H1 (cell line): Measurements from ENCODE around the gene COL27A1. TPM values are rescaled to one million over a fixed set of nuclear protein-coding genes. Genes with fewer than 3 reads are reported as not detected.

Source experiments
- CTCF ChIA-PET: fragments of 300-600 bp; sonication (Branson Sonifier 250); formaldehyde crosslinking; loops from one replicate; lab custom pipeline; 2021; ENCODE audit not compliant: partially characterized antibody; lab: Charles Lee
- POLR2A ChIA-PET: fragments of 300-600 bp; sonication (Branson Sonifier 250); formaldehyde crosslinking; loops from one replicate; lab custom pipeline; 2021; ENCODE audit warnings: inconsistent platforms; ENCODE audit not compliant: partially characterized antibody; lab: Charles Lee
- DNase-seq, 2 experiments: peaks; one replicate each; pipeline versions ENCODE4 v3.0.0 to v3.0.0-alpha.2; 2010 to 2022; ENCODE audit warnings: low spot score in 2 of 2, low read depth in 1 of 2, mixed read lengths in 1 of 2
- FAIRE-seq: peaks from 2 replicates; lab custom pipeline; 2011; peaks lifted over from hg19 to GRCh38; lab: Jason Lieb, UNC
- H2AFZ ChIP-seq: 2 replicates; pipeline ENCODE4 v1.8.1; 2012; ENCODE audit warnings: low read length, inconsistent platforms
- H2AK5ac ChIP-seq: 2 replicates; pipeline ENCODE4 v1.6.1; 2013; ENCODE audit warnings: low read depth, low read length
- H2BK120ac ChIP-seq: replicated peaks from 2 replicates; pipeline ENCODE3; 2013; ENCODE audit warnings: low read depth, low read length, inconsistent platforms
- H2BK12ac ChIP-seq: 2 replicates; pipeline ENCODE4 v1.6.1; 2013; ENCODE audit warnings: low read depth, low read length
- H2BK15ac ChIP-seq: 2 replicates; pipeline ENCODE4 v1.6.1; 2013; ENCODE audit warnings: low read length
- H2BK20ac ChIP-seq: 2 replicates; pipeline ENCODE4 v1.6.1; 2013; ENCODE audit warnings: low read length
- H2BK5ac ChIP-seq: 2 replicates; pipeline ENCODE4 v1.6.1; 2013; ENCODE audit warnings: low read depth, low read length
- H3K14ac ChIP-seq: 2 replicates; pipeline ENCODE4 v1.6.1; 2013; ENCODE audit warnings: inconsistent platforms; ENCODE audit not compliant: insufficient read length
- H3K18ac ChIP-seq: 2 replicates; pipeline ENCODE4 v1.6.1; 2013; ENCODE audit warnings: low read length; ENCODE audit errors: extremely low read depth
- H3K23ac ChIP-seq: 2 replicates; pipeline ENCODE4 v1.6.1; 2013; ENCODE audit warnings: inconsistent platforms; ENCODE audit not compliant: insufficient read length
- H3K23me2 ChIP-seq: 2 replicates; pipeline ENCODE4 v1.6.1; 2013; ENCODE audit warnings: low read depth, low read length
- H3K27ac ChIP-seq: 2 replicates; pipeline ENCODE4 v1.6.1; 2011; ENCODE audit warnings: low read depth, low read length, inconsistent platforms
- H3K27me3 ChIP-seq, 4 experiments: replicated peaks in 1 of 4; 1 replicate in 1 of 4; 2 replicates in 3 of 4; pipeline versions ENCODE4 v1.6.1 to v1.8.1; 2011 to 2013; ENCODE audit warnings: low read length in 3 of 4, mild to moderate bottlenecking in 3 of 4, inconsistent platforms in 2 of 4, mixed read lengths in 2 of 4, moderate library complexity in 1 of 4; ENCODE audit not compliant: control insufficient read depth in 3 of 4, insufficient read depth in 3 of 4; ENCODE audit errors: extremely low read depth in 1 of 4
- H3K36me3 ChIP-seq, 4 experiments: 2 replicates each; pipeline versions ENCODE4 v1.6.1 to v1.8.1; 2011 to 2013; ENCODE audit warnings: mild to moderate bottlenecking in 4 of 4, low read length in 3 of 4, moderate library complexity in 2 of 4, control low read depth in 1 of 4, inconsistent platforms in 1 of 4; ENCODE audit not compliant: insufficient read depth in 4 of 4, control insufficient read depth in 2 of 4
- H3K4ac ChIP-seq: replicated peaks from 2 replicates; pipeline ENCODE3; 2013; ENCODE audit warnings: low read length, low read depth, mixed read lengths, inconsistent platforms; ENCODE audit not compliant: insufficient read length
- H3K4me1 ChIP-seq, 4 experiments: replicated peaks in 1 of 4; 1 replicate in 1 of 4; 2 replicates in 3 of 4; pipeline versions ENCODE4 v1.6.1 to v1.8.1; 2011 to 2013; ENCODE audit warnings: low read length in 3 of 4, inconsistent platforms in 2 of 4, mixed read lengths in 1 of 4; ENCODE audit not compliant: insufficient read depth in 4 of 4, control insufficient read depth in 3 of 4
- H3K4me2 ChIP-seq, 2 experiments: 2 replicates each; pipeline versions ENCODE4 v1.6.1 to v1.8.1; 2011 to 2013; ENCODE audit warnings: low read depth in 2 of 2, low read length in 2 of 2, control low read depth in 1 of 2, inconsistent platforms in 1 of 2, mild to moderate bottlenecking in 1 of 2; ENCODE audit not compliant: insufficient read depth in 1 of 2
- H3K4me3 ChIP-seq, 4 experiments: fragments of 200-600, 300-600 bp in 1 of 4; sonication (generic), shearing (Covaris generic), sonication (Bioruptor Twin) in 1 of 4; 2 replicates each; pipeline versions ENCODE4 v1.5.1 to v1.8.1; 2011 to 2016; ENCODE audit warnings: low read length in 4 of 4, low read depth in 3 of 4, control low read depth in 2 of 4, inconsistent platforms in 2 of 4, mild to moderate bottlenecking in 2 of 4, mixed read lengths in 1 of 4, moderate library complexity in 1 of 4; ENCODE audit not compliant: insufficient read depth in 2 of 4; ENCODE audit errors: extremely low read depth in 1 of 4
- H3K56ac ChIP-seq: replicated peaks from 2 replicates; pipeline ENCODE3; 2013; ENCODE audit warnings: low read depth, mild to moderate bottlenecking, mixed read lengths, low read length, inconsistent platforms; ENCODE audit not compliant: insufficient read length
- H3K79me1 ChIP-seq: 2 replicates; pipeline ENCODE4 v1.6.1; 2013; ENCODE audit warnings: low read depth, low read length, control low read depth
- H3K79me2 ChIP-seq, 2 experiments: 2 replicates each; pipeline versions ENCODE4 v1.6.1 to v1.8.1; 2012 to 2013; ENCODE audit warnings: low read length in 2 of 2, mild to moderate bottlenecking in 2 of 2, inconsistent platforms in 1 of 2; ENCODE audit not compliant: insufficient read depth in 2 of 2, control insufficient read depth in 1 of 2
- H3K9ac ChIP-seq, 4 experiments: replicated peaks in 1 of 4; 1 replicate in 1 of 4; 2 replicates in 3 of 4; pipeline versions ENCODE4 v1.6.1 to v1.8.1; 2011 to 2013; ENCODE audit warnings: low read depth in 3 of 4, low read length in 3 of 4, control low read depth in 2 of 4, mild to moderate bottlenecking in 2 of 4, moderate library complexity in 2 of 4, inconsistent platforms in 1 of 4; ENCODE audit errors: extremely low read depth in 1 of 4
- H3K9me3 ChIP-seq, 2 experiments: 2 replicates each; pipeline versions ENCODE4 v1.6.1 to v1.8.1; 2012 to 2013; ENCODE audit warnings: mild to moderate bottlenecking in 2 of 2, moderate library complexity in 2 of 2, control low read depth in 1 of 2, inconsistent platforms in 1 of 2, low read depth in 1 of 2, low read length in 1 of 2, mixed read lengths in 1 of 2; ENCODE audit not compliant: insufficient read depth in 2 of 2
- H4K20me1 ChIP-seq, 2 experiments: replicated peaks in 1 of 2; 2 replicates each; pipeline versions ENCODE3 to v1.8.1; 2011 to 2013; ENCODE audit warnings: inconsistent platforms in 2 of 2, low read length in 2 of 2, mild to moderate bottlenecking in 1 of 2; ENCODE audit not compliant: insufficient read depth in 2 of 2, control insufficient read depth in 1 of 2
- H4K5ac ChIP-seq: 2 replicates; pipeline ENCODE4 v1.6.1; 2013; ENCODE audit warnings: low read length, low read depth, mixed read lengths, inconsistent platforms; ENCODE audit not compliant: insufficient read length
- H4K8ac ChIP-seq: 2 replicates; pipeline ENCODE4 v1.8.0; 2013; ENCODE audit warnings: mild to moderate bottlenecking, moderate library complexity, low read length, inconsistent platforms; ENCODE audit not compliant: insufficient read depth; ENCODE audit errors: extremely low read depth
- H4K91ac ChIP-seq: replicated peaks from 2 replicates; pipeline ENCODE3; 2013; ENCODE audit warnings: low read length, mixed read lengths, inconsistent platforms; ENCODE audit not compliant: insufficient read length
- EGR1 ChIP-seq: IDR thresholded peaks from 2 replicates; pipeline ENCODE4 v1.6.1; 2011; ENCODE audit warnings: low read depth, low read length, borderline replicate concordance
- FOSL1 ChIP-seq: IDR thresholded peaks from 2 replicates; pipeline ENCODE4 v1.6.1; 2011; ENCODE audit warnings: mild to moderate bottlenecking, low read depth, low read length, moderate library complexity; ENCODE audit not compliant: insufficient read depth
- JUN ChIP-seq: IDR thresholded peaks from 2 replicates; pipeline ENCODE4 v1.6.1; 2011; ENCODE audit warnings: low read depth, mild to moderate bottlenecking, improper control_type of control experiment, low read length
- MAX ChIP-seq: IDR thresholded peaks from 2 replicates; pipeline ENCODE4 v1.6.1; 2012; ENCODE audit warnings: inconsistent platforms
- POLR2A ChIP-seq, 2 experiments: IDR thresholded peaks; 1 replicate in 1 of 2; 2 replicates in 1 of 2; pipeline ENCODE4 v1.6.1; 2011; ENCODE audit warnings: low read depth in 2 of 2, low read length in 2 of 2, mild to moderate bottlenecking in 2 of 2; ENCODE audit errors: control extremely low read depth in 1 of 2
- SIN3A ChIP-seq, 2 experiments: IDR thresholded peaks in 1 of 2; conservative IDR thresholded peaks in 1 of 2; 2 replicates each; pipeline ENCODE4 v1.6.1; 2011 to 2012; ENCODE audit warnings: low read length in 2 of 2, improper control_type of control experiment in 1 of 2, low read depth in 1 of 2, mild to moderate bottlenecking in 1 of 2
- TAF7 ChIP-seq: optimal IDR thresholded peaks from 2 replicates; pipeline ENCODE3; 2011; ENCODE audit warnings: low read depth, mild to moderate bottlenecking, inconsistent platforms, low read length, moderate library complexity, borderline replicate concordance
- TCF12 ChIP-seq: IDR thresholded peaks from 2 replicates; pipeline ENCODE4 v1.6.1; 2011; ENCODE audit warnings: low read depth, mild to moderate bottlenecking, low read length
- TEAD4 ChIP-seq: IDR thresholded peaks from 2 replicates; pipeline ENCODE4 v1.6.1; 2012; ENCODE audit warnings: low read depth, low read length, inconsistent platforms, mixed read lengths
- USF2 ChIP-seq: IDR thresholded peaks from 2 replicates; pipeline ENCODE4 v1.6.1; 2011; ENCODE audit warnings: low read length, improper control_type of control experiment
- WGBS, 2 experiments: shearing (Covaris generic) in 1 of 2; methylation state at CpG; one replicate each; pipeline versions ENCODE4 v1.1.6 to v1.1.7; 2013 to 2015; ENCODE audit warnings: low lambda C conversion rate in 2 of 2, mixed read lengths in 2 of 2, inconsistent platforms in 1 of 2, low coverage in 1 of 2, missing lambda C conversion rate in 1 of 2; ENCODE audit not compliant: insufficient replicate concordance in 2 of 2, insufficient coverage in 1 of 2, insufficient read length in 1 of 2; ENCODE audit errors: extremely low coverage in 1 of 2, missing lambda C conversion rate in 1 of 2; 5-methylcytosine and 5-hydroxymethylcytosine counted together
- polyA plus RNA-seq, 7 experiments: library from polyadenylated mRNA; depleted of rRNA in 3 of 7; stranded (reverse) in 5 of 7; unstranded in 2 of 7; fragments of >200 nt in 5 of 7; fragments of 200-250 nt in 2 of 7; gene quantifications; 1 replicate in 5 of 7; 2 replicates in 1 of 7; 4 replicates in 1 of 7; pipeline versions ENCODE4 v1.2.1 to v1.2.3, GENCODE V29; 2011 to 2013; ENCODE audit warnings: missing spikeins in 2 of 7, mixed read lengths in 2 of 7
- total RNA-seq: library from RNA; stranded (reverse); fragmentation: NEBNext Ultra II Directional; extraction: Animal tissue kit (Norgen Biotek cat#: 25700); gene quantifications from 2 replicates; pipeline ENCODE4 v1.2.1, GENCODE V29; 2021

The COL27A1 gene
- total and polyA plus RNA-seq, 2 of the 8 experiments (the other 6 are each of a cell fraction or from before 2014, with no cell fraction given): 15.1 to 22.8 TPM

GRCh38 chr9:114349713-114350480, 194.6 kb downstream of the COL27A1 start:
- no peaks in the 10 kb centered on the region for H3K23me2 ChIP-seq
- H3K4ac ChIP-seq: peak overlapping the region; percentile 1
- peak overlapping the region; percentile 21; the same call in 1 of the 2 replicates for H3K27ac ChIP-seq
- H3K4me3 ChIP-seq: no peak overlapping the region
- H3K4me2 ChIP-seq: peak overlapping the region in 1 of 2 experiments; percentile 59; a peak in 2 of 4 replicates
- H3K9me3 ChIP-seq: no peaks in the 10 kb centered on the region
- DNase-seq (no peak), FAIRE-seq (no peak)
- H2BK20ac ChIP-seq: peak overlapping the region; percentile 72
- peaks cover 12 to 74% (median 40%) of the 10 kb centered on the region in 4 experiments; a peak in 7 of 8 replicates for H3K36me3 ChIP-seq
- TF ChIP-seq TCF12: no peak
- no peak for TF ChIP-seq JUN
- TF ChIP-seq POLR2A (IDR thresholded peaks at IDR 0.05; ENCODE audit: control extremely low read depth in 1 of 2, low read depth in 2 of 2, low read length in 2 of 2): no peak
- no peak for TF ChIP-seq TAF7
- TF ChIP-seq EGR1: no peak
- TF ChIP-seq USF2: no peak
- TF ChIP-seq FOSL1: no peak
- TF ChIP-seq TEAD4: no peak
- TF ChIP-seq MAX: no peak
- no peak for TF ChIP-seq SIN3A (conservative IDR thresholded peaks at IDR 0.05 in 1 of 2, IDR thresholded peaks at IDR 0.05 in 1 of 2; ENCODE audit: low read depth in 1 of 2, low read length in 2 of 2)
- H2AFZ ChIP-seq: no peak overlapping the region
- H4K8ac ChIP-seq: no peak overlapping the region
- H3K27me3 ChIP-seq: no peaks in the 10 kb centered on the region
- H3K4me1 ChIP-seq: peaks cover 4 to 11% (median 8%) of the 10 kb centered on the region in 4 experiments; a peak in 6 of 7 replicates
- H4K91ac ChIP-seq: no peak overlapping the region
- no peak overlapping the region for H3K14ac ChIP-seq
- ChIA-PET CTCF (interaction anchor here (1.1 to 4.5 kb wide), 2 partner anchors 11 to 37 kb away, joined by 4 to 21 read pairs; no protein-coding TSS in a partner anchor), POLR2A (interaction anchor here (1.0 to 1.9 kb wide), 7 partner anchors 13 to 47 kb away, joined by 3 to 5 read pairs (median 3); no protein-coding TSS in a partner anchor)
- no peak overlapping the region for H2BK15ac ChIP-seq
- WGBS, 2 experiments: 89% methylated on average over 10 of the region's 10 CpGs; no CpG with 5 or more reads in 1 of the 2 experiments
- no peak overlapping the region for H2BK120ac ChIP-seq
- H3K23ac ChIP-seq: no peak overlapping the region
- no peaks in the 10 kb centered on the region for H3K79me1 ChIP-seq
- H4K20me1 ChIP-seq: no peaks in the 10 kb centered on the region
- H3K9ac ChIP-seq: no peak overlapping the region; a peak in 1 of 7 replicates
- peak overlapping the region; percentile 84; the same call in 1 of the 2 replicates for H2BK12ac ChIP-seq
- peak overlapping the region; percentile 83 for H2AK5ac ChIP-seq
- H4K5ac ChIP-seq: no peak overlapping the region
- peak overlapping the region; percentile 87 for H3K18ac ChIP-seq
- no peak overlapping the region for H3K56ac ChIP-seq
- H2BK5ac ChIP-seq: peak overlapping the region; percentile 85
- H3K79me2 ChIP-seq: no peaks in the 10 kb centered on the region
